ENCODE measurements around the gene ATP5PO.

DNA sequence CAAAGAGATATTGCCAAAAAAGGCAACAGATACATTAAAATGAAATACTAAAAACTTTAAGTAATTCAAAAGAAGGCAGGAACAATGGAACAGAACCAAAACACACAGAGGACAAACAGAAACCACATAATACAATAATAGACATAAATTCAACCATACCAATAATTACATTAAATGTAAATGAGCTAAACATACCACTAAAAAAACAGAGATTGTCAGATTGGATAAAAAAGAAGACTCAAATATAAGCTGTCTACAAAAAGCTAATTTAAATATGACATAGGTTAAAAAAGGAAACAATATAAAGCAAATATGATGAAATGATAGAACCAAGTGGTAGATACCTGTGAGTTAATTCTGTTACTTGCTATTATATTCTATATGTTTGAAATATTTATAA, 44.1 kb upstream of the ATP5PO start:
- no peak for TF ChIP-seq EZH2 (IDR thresholded peaks at IDR 0.05)
- no peak for TF ChIP-seq POLR2AphosphoS5 (IDR thresholded peaks at IDR 0.05; ENCODE audit: borderline replicate concordance, low read depth, low read length)
- TF ChIP-seq FOXP2 (optimal IDR thresholded peaks at IDR 0.05; ENCODE audit: control extremely low read depth, extremely low read length, insufficient read depth) = no peak
